Brain pericyte (primary cell): ENCODE measurements around the gene EEF1A2.

ENCODE experiments used
- DNase-seq: peaks from one replicate; pipeline ENCODE4 v3.0.0-alpha.2; 2012; ENCODE audit warnings: low read depth, low spot score

Gene EEF1A2

DNA sequence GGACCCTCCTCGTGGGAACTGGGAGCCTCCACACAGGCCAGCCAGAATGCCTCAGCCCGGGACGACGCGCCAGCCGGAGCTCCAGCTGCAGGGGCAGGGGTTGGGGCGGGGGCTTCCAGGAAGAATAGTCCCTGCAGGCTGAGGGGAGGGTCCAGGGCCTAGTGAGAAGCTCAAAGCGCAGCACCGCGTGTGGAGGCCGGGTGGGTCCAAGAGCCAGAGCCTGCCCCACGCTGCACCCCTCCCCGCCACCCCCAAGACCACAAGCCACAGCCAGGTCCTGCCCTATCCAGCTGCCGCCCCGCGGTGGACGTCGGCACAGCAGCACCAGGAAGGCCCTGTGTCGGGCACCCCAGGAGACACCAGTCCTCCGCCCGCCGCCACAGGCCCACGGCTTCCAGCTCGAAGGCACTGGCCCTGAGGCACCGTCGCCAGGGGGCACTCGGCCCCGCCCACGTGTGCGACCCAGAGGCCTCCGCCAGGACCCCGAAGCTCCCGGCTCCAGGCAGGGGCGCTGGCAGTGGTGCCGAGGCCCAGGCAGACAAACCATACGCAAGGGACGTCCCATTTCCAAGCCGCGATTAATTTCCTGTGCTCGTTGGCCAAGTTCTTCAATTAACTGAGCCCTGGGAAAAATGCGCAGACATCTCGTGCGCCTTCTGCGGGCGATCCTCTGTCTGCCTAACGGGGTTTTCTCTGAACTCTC lies 45.9 kb downstream of the EEF1A2 start:
- no peak for DNase-seq

DNA sequence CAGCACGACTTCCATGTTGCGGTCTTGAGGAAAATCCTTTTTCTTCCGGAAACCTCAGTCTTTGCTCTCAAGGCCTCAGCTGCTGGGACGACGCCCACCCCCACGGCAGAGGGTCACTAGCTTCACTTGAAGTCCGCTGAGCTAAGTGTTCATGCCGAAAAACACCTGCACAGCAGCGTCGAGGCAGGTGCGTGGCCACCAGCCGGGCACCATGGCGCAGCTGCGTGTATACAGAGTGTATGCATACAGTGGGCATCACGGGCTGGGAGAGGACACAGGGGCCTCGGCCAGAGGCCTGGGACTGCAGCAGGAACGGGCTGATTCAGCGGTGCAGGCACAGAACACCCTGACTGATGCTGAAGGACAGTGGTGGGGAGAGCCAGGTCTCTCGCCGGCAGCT lies 46.5 kb downstream of the EEF1A2 start:
- DNase-seq = no peak

DNA sequence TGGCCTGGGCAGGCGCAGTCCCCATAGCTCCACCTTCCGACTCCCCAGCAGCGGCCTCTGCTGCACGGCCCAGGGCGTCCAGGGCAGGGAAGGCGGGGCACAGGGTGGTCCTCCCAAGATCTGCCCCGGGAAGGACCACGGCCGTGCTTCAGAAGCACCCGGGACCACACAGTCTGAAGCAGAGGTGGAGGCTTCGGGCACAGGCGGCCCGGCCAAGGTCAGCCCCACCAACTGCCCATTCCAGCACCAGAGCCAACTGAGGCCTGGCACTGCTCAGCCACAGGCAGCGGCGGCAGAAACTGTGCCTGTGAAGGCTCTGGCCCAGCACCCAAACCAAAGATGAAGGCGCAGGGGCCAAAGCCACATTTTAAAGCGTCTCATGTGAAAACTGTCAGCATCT lies 47.1 kb downstream of the EEF1A2 start:
- no peak for DNase-seq

DNA sequence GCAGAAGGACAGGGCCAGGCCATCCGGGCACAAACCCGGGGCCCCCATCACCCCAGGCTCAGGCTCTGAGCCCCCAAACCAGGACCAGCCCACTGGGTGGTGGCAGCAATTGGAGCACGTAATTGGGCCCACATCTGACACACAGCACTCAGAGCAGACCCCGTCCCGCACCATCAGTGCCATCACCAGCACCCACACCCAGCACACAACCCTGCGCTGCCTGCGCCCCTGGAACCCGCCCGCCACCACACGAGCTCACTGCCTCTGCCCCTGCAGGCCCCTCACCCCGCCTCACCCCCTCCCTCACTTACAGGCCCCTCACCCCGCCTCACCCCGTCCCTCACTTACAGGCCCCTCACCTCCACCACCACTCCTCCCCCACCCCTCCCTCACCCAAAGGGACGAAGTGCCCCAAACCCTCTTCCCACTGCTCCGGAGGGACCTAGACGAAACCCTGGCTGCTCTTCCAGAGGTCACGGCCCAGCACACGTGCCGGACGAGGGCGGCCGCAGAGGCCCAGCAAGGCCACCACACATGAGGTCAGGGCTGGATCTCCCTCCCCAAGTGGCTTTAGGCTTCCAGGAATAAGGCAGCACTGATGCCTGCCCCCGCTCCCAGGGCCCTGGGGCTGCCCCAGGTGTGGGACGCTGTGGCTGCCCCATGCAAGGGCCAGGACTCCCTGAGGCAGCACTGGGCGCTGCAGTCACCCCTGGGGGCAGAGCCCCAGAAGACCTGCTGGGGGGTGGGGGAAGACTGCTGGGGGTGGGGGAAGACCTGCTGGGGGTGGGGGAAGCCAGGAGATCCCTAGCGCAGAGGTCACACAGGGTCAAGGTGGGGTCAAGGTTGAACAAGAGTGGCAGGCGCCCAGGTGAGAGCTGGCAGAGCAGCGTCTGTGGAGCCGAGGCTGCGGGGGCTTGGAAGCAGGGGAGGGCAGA lies 48.8 kb downstream of the EEF1A2 start:
- no peak for DNase-seq

DNA sequence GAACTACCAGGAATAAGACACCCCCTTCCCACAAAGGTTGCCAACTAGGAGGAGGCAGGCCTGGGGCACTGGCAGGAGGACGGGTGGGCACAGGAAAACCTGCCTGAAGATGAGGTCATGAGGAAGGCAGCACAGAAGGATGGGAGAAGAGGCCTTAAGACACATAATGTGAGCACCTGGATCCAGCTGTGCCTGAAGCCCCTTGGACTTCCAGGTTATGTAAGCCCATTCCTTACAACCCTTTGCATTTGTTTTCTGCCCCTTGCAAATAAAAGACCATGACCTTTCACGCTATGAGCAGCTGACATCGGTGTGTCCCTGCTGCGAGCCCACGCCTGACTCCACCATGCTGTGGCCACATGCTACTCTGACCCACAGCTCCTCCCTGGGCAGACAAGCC lies 49.9 kb downstream of the EEF1A2 start:
- DNase-seq = no peak

DNA sequence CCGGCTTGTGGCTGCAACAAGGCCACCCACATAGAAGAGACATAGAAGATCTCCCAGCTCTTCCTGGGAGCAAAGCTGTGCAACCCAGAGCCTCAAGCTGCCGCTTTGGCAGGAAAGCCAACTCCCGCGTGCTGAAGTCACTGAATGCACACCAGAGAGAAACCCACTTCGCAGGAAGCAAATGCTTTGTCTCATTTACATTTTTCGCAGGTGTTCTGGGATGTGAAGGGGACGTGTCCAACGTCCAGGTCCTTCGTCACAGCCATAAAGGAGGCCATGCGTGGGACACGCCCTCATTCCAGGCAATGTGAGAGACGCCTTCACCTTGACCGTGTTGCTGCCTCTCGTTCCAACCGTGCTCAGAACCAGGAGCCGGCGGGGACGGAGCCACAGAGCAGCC lies 50.9 kb downstream of the EEF1A2 start:
- no peak for DNase-seq

DNA sequence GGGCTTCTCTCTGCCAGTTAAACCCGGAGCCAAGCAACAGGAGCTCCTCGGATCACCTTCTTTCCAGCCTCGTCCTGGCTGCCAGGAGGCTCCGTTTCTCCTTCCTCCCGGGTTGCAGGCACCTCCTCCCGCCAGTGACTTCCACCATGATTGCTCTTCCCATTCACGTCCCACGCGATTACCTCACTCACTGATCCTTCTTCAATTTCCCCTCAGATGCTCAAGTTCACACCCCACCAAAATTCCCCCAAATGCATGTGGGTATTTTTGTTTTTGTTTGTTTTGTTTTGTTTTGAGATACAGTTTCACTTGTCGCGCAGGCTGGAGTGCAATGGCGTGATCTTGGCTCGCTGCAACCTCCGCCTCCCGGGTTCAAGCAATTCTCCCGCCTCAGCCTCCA lies 51.6 kb downstream of the EEF1A2 start:
- DNase-seq = no peak

DNA sequence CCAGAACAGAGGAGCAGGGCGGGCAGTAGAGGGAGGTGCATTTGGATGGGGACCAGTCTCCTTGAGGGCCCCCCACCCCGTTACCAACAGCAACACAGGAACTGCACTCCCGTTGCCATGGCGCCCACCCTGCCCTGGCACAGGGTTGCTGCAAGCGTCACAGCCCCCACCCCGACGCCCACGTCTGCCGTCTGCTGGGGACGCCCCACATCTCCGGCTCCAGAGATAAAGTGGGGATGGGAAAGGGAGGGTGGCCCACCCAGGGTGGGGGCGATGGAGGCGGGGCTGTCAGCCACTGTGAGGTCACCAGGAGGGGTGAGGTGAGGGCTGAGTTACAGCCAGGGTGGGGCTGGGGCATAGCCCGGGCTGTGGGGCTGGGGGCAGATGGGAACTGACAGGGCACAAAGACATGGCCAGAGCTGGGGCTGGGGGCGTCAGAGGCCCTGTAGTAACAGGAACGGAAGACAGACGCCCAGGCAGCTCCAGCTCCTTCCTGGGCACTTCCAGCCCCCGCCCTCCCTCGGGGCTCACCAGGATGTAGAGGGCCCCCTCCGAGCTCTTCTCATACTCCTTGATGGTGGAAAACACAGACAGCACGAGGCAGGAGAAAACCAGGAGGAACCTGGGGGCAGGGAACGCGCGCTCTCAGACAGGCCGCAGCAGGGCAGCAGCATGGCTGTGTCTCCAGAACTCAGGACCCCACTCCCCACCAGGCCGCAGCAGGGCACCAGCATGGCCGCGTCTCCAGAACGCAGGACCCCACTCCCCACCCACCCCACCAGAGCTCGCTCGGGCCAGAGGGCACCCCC lies 52.5 kb downstream of the EEF1A2 start:
- no peak for DNase-seq

DNA sequence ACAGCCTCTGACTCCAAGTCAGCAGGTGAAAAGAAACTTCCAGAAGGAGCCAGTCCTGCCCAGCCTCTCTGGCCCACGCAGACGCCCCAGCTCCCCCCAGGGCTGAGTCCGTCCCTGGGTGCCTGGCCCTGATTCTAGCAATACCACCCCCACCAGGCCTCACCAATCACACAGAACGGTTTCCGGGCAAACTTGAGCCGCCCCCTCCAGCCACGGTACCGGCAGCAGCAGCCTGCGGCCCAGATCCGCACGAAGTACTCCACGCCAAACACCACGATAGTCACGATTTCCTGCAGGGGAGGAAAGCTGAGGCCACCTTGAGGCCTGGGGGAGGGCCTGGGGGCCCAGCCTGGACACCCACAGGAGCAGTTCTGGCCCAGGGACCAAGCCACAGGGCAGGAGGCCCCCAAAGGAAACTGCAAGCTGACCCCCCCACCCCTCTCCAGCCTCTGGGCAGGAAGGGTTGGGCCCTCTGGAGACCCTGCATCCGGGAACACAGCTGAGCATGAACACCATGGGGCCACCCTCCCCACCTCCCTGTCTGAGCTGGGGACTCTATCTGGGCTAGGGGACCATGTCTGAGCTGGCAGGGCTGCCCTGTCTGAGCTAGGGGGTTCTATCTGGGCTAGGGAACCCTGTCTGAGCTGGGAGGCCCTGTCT lies 53.7 kb downstream of the EEF1A2 start:
- no peak for DNase-seq

DNA sequence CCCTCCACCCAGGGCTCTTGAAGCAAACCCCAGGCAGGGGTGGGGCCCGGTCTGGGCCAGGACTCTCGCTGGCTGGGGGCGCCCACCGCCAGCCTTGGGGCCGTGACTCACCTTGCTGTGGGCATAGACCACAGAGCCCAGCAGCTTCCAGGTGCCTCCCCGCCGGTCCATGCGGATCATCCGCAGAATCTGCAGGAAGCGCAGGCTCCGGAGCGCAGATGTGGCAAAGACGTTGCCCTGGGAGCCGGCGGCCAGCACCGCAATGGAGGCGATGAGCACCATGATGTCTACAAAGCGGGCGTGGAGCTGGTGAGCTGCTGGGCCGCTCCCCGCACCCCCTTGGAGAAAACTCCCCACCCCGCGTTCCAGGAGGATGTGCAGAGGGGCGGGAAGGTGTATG lies 54.3 kb downstream of the EEF1A2 start:
- no peak for DNase-seq

DNA sequence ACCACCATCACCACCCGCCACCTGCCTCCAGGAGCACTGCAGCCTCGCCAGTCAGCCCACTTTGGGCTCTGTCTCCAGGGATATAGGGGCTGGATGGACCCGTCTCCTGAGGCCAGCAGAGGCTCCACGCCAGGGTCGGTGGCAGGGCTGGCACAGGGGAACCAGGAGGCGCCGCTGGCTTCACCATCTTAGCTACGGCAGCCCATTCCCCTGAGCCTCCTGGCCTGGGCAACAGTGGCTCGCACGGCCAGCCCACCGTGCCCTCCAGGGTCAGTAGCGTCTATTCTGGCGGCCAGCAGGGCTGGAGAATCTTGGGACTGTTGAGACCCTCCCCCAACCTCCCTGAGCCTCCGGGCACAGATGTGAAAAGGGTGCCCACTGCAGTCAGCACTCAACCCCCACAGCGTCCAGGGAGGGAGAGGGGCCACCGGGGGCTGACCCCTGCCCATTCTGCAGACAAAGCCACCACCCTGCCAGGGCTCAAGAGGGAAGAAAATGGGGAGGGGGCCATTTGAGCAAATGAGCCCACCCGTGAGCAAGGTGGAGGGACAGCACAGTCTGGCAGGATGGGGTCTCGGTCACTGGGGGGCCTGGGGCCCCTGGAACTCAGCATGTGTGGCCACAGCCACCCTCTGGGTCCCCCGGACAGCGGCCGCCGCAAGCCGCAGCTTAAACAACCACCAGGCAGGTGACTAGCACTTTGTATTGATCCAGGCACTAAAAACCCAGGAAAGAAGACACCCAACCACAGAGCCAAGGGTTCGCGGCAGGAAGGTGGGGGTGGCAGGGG lies 55.1 kb downstream of the EEF1A2 start:
- no peak for DNase-seq

DNA sequence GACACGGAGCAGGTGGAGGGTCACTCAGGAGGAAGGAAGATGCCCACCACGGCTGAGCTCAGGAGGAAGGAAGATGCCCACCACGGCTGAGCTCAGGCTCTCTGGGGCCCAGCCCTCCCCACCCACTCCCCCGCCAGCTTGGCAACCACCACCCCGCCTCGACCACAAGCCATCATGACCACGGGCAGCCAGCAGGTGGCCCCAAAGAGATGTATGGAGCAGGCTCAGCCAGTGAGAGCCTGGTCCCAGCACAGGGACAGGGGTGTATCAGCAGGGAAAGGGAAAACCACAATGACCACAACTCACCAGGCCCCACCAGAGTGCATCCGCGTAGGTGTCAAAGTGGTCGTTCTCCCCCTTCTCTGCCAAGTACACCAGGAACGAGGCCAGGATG lies 56.8 kb downstream of the EEF1A2 start:
- no peak for DNase-seq

DNA sequence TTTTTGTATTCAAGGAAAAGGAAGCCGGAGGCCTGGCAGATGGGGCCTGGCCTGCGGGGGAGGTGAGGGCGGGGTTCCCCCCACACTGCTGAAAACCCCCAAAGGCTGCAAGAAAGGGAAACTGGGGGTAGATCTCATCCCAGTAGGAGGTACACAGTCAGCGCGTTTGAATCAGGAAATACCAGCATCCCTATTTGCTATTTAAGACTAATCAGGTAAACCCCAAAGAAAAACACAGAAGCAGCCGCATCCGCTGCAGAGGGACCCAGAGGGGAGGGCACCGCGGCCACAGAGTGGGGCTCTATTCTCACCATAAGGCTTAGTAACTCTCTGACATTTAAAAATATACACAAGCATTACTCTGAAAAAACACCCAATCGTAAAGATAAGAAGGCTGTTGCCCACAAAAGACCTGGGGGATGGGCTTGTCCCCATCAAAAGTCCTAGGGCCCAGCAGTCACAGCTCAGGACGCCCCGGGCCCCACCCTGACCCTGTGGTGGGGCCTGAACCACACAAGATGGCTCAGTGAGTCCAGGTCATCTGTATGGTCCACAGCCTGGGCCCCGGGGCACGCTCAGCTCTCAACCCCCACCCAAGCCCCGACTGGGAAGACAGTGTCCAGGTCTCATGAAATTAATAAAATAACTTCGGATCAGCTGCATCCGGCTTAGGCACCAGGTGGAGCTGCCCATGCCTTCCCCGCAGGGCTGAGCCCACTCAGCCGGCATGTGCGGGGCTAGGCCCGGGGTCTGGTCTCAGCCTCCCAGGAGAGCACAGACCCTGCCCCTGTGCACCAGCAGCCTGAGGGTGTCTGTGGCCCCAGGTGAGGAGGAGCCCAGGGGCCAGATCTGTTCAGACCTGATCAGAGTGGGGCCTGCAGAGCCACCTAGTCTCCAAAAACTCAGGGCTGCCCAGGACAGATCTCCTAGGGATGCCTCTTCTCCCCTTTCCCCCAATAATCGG lies 57.5 kb downstream of the EEF1A2 start:
- DNase-seq = no peak

DNA sequence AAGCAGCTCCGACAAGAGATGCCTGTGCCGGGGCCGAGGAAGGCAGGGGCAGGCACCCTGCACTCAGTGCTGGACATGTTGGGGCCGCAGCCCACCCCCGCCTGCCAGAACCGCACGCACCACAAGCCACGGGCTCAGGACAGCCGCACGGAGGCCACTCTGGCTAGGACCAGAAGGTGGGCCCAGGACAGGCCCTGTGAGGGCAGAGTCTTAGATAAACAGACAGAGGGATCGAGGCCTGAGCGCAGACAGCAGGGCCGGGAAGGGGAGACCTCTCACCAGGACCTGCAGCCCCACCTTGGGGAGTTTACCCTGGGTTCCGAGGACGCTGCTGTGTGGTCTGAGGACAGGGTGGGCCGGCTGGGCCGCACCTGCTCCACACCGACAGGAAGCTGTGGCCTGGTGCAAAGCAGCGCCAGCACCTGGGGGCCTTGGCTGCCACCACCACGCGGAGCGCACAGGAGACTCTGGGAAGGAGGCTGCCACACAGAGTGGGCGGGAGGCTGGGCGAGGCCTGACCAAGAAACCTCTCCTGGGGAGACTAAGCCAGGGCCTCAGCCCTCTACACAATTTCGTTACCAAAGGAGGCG lies 58.4 kb downstream of the EEF1A2 start:
- no peak for DNase-seq

DNA sequence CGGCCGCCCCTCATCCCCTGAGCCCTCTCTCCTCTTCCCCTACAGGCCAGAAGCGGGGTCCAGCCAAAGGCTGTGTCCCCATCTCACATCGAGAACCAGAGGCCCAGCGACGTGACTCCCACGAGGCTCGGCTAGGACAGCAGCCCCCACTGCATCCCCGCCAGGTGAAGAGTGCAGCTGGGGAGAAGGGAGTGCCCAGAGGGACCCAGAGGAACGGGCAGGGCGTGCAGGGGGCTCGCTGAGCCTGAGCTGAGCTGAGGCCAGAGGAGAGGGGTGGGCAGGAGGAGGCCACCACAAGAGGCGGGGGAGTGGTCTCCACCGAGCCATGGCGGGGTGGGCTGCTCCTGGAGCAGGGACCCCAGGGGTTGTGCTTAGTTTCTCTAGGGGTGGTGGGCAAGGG lies 59.0 kb downstream of the EEF1A2 start:
- DNase-seq = no peak

DNA sequence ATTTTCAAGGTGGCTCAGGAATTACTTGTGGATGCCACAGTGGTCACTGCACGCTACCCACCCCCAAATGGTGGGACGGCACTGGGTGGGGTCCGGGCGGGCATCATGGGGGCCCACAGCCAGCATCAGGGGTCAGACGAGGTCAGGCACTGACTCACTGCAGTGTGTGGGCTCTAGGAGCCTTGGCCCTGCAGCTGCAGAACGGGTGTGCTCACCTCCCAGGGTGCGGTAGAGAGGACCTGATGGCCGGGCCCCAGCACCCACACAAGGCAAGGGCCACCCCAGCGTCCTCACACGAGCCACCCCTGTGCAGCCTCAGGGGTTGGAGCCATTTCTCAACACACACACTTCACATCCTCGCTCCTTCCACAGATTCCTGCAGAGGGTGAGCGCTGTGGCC lies 60.8 kb downstream of the EEF1A2 start:
- DNase-seq = no peak
